ENCODE measurements around the gene TUT1. TPM values are rescaled to one million over a fixed set of nuclear protein-coding genes. Genes with fewer than 3 reads are reported as not detected.
A peak's percentile ranks its signal among the peaks of the same experiment; 100 is the strongest.

The TUT1 gene
- total RNA-seq, 4 donors from 2014 or later = 3.8 to 9.6 (median 7.6) TPM

DNA sequence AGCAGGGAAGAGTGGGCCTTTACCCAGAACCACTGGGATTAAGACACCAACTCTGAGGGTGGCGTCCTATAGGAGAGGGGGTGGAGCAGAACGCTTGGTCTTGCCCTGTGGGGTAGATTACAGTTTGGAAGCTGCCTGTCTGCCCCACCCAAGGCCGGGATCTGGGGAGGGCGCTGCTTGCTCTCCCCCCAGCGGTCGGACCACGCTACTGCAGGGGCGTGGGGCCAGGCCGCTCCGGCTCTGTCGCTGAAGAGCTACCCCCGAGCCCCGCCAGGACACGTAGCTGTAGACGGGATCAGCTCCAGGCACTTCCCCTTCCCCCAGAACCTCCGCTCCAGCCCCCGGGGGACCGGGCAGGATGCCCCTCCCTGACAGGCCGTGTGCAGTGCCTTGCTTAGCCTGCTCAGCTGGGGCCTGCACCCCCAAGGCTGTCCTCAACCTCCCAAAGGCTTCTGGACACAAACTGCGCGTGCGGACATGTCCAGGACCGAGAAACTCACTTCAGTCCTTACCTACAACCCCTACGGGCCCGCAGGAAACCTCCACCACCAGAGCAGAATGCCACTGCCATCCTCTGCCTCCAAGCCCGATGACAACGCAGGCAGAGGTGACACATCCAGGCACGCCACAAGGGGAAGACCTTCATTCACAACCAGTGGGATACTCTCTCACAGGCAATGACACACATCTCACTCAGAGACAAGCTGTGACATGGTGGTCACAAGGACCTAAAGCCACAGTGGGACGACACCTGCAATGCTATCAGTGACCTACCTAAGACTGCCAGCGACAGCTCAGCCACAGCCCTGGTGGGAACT, 48.4 kb downstream of the TUT1 start:
- H3K27ac ChIP-seq = peak overlapping the region; percentile 94 to 100 (median 96)
- no peaks in the 10 kb centered on the region for H3K9me3 ChIP-seq
- WGBS, 2 donors (ENCODE audit: low coverage in 1 of 2) = 2% methylated on average over 8 of the region's 30 CpGs; no CpG with 5 or more reads in 1 of the 2 donors
- peaks cover 0 to 8% of the 10 kb centered on the region in 2 donors for H3K36me3 ChIP-seq
- peak; percentile 51 for ATAC-seq
- no peaks in the 10 kb centered on the region for H3K27me3 ChIP-seq
- peaks cover 0 to 73% (median 49%) of the 10 kb centered on the region in 3 donors for H3K4me1 ChIP-seq
- peak overlapping the region; percentile 81 to 85 for H3K4me3 ChIP-seq
- TF ChIP-seq, protein P1, sequence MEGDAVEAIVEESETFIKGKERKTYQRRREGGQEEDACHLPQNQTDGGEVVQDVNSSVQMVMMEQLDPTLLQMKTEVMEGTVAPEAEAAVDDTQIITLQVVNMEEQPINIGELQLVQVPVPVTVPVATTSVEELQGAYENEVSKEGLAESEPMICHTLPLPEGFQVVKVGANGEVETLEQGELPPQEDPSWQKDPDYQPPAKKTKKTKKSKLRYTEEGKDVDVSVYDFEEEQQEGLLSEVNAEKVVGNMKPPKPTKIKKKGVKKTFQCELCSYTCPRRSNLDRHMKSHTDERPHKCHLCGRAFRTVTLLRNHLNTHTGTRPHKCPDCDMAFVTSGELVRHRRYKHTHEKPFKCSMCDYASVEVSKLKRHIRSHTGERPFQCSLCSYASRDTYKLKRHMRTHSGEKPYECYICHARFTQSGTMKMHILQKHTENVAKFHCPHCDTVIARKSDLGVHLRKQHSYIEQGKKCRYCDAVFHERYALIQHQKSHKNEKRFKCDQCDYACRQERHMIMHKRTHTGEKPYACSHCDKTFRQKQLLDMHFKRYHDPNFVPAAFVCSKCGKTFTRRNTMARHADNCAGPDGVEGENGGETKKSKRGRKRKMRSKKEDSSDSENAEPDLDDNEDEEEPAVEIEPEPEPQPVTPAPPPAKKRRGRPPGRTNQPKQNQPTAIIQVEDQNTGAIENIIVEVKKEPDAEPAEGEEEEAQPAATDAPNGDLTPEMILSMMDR (IDR thresholded peaks at IDR 0.05) = peak in 3 of 4 experiments; percentile 99
- TF ChIP-seq POLR2A (IDR thresholded peaks at IDR 0.05) = peak in 1 of 2 donors; percentile 18
- TF ChIP-seq EP300 (IDR thresholded peaks at IDR 0.05) = no peak
- peak; percentile 56 for TF ChIP-seq POLR2AphosphoS5 (IDR thresholded peaks at IDR 0.05)

DNA sequence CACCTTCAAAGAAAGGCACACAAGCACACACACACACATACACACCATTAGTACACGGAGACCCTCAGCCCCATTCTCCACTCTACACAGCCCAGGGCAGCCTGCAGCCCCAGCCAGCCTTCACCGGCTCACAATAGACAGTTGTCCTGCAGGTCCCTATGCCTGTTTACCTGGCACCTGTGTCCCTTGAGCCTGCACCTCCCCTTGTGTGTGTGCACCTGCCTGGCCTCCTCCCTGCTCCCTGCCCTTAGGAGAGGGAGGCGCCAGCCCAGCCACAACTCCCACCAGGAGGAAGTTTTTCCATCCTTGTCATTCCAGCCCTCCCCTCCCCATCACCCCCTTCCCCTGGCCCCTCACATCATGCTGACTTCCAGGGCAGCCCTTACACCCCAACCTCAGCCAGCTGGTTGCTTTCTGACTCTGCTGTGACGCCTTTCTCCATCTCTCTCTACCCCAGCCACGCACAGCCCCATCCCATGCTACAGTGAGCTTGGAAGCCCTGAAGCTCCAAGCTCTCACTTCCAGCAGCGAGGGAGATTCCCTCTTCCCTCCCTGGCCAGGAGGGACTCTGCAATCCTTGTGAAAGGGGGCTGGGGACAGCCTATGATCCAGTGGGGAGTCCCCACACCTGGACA, 49.1 kb downstream of the TUT1 start:
- Histone ChIP-seq H3K9me3 (no peaks in the 10 kb centered on the region), H3K27me3 (no peaks in the 10 kb centered on the region), H3K4me3 (peak overlapping the region; percentile 81 to 85), H3K27ac (peak overlapping the region; percentile 94 to 100 (median 96)), H3K36me3 (peaks cover 0 to 8% of the 10 kb centered on the region in 2 donors), H3K4me1 (peaks cover 0 to 74% (median 51%) of the 10 kb centered on the region in 3 donors)
- ATAC-seq = no peak
- TF ChIP-seq POLR2AphosphoS5 (IDR thresholded peaks at IDR 0.05) (no peak), EP300 (IDR thresholded peaks at IDR 0.05) (no peak), POLR2A (IDR thresholded peaks at IDR 0.05) (no peak)
- TF ChIP-seq, protein P1 (IDR thresholded peaks at IDR 0.05) = no peak
- 0 to 31% methylated on average over 2 of the region's 6 CpGs for WGBS, 2 donors (ENCODE audit: low coverage in 1 of 2)

DNA sequence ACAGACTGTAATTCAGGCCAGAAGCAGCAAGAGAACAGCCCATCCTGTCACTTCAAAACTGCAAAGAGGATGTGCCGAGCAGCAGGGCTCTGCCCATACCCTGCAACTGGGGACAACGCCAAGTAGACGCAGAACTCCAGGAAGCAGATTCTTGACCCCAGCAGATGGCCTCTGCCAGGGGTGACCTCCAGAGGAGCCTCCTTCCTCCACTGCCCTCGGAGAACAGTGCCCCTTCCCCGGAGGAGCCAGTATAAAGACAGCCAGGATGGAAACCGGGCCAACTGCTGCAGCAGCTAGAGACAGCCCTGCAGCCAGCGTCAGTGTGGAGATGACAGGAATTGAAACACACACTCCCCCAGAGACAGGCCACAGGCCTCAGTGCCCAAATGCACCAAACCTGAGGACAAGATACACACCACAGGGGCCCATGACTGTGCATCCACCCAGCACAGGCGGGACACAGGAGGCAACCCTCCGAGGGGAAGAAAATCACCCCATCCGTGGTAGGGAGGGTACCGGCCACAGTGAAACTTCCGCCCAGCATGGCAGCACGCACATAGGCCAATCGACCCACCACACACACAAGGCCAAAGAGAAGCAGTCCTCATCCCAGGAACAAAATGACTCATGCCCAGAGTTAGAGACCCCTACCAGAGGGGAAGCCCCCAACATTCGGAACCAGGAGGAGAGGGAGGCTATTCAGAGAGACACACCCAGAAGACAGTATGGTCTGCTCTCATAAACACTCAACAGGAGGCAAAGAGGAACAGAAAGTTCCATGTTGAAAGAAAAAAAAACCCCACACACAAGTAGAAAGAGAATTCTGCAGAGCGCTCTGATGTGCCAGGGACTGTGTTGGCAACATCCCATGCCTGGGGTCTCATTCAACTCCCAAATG, 50.3 kb downstream of the TUT1 start:
- no peaks in the 10 kb centered on the region for H3K27me3 ChIP-seq
- peaks cover 0 to 14% of the 10 kb centered on the region in 2 donors for H3K36me3 ChIP-seq
- H3K4me3 ChIP-seq = peak overlapping the region; percentile 5 to 85
- H3K4me1 ChIP-seq = peaks cover 0 to 85% (median 62%) of the 10 kb centered on the region in 3 donors
- TF ChIP-seq, protein P1 (IDR thresholded peaks at IDR 0.05) = no peak
- TF ChIP-seq EP300 (IDR thresholded peaks at IDR 0.05) = no peak
- peak; percentile 37 for TF ChIP-seq POLR2AphosphoS5 (IDR thresholded peaks at IDR 0.05)
- no peak for TF ChIP-seq POLR2A (IDR thresholded peaks at IDR 0.05)
- no peak for ATAC-seq
- WGBS, 2 donors (ENCODE audit: low coverage in 1 of 2) = 0 to 5% methylated on average over 1 to 2 of the region's 16 CpGs
- H3K9me3 ChIP-seq = no peaks in the 10 kb centered on the region
- H3K27ac ChIP-seq = peak overlapping the region; percentile 94 to 100 (median 96)

DNA sequence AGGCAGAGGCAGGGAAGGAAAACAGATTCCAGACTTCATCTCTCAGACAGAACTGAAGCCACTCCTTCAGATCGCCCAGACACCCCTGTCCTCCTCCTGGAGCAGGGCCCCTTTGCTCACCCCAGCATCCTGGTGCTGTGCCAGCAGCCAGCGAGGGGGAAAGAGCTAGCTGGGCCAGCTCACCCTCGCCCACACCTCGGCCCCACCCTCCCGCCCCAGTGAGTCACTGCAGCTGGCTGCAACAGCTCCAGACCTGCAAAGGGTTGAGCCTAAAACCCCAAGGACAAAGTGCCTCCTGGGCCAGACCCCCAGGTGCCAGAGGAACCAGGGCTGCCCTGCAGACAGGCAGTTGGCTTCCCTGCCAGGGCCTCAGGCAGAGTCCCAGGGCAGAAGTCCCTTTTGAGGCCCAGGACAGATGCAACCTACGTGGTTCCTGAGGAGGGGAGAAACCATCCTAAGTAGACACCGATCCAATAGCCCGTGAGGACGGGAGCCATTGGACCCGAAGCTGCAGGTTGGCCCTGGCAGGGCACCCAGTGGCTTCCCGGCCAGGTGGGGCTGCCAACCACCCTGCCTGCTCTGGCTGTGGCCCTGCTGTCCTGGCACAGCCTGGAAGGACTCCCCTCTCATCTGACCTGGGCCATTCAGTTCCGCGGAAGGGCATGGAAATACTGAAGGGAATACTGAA, 51.9 kb downstream of the TUT1 start:
- H3K4me3 ChIP-seq = peak overlapping the region; percentile 1 to 85
- peak; percentile 41 for ATAC-seq
- peaks cover 0 to 99% (median 66%) of the 10 kb centered on the region in 3 donors for H3K4me1 ChIP-seq
- H3K27me3 ChIP-seq = no peaks in the 10 kb centered on the region
- WGBS, 2 donors (ENCODE audit: low coverage in 1 of 2) = 0% methylated on average over 1 to 5 of the region's 13 CpGs
- H3K9me3 ChIP-seq = no peaks in the 10 kb centered on the region
- peak; percentile 60 for TF ChIP-seq POLR2AphosphoS5 (IDR thresholded peaks at IDR 0.05)
- TF ChIP-seq, protein P1 (IDR thresholded peaks at IDR 0.05) = no peak
- peaks cover 0 to 31% of the 10 kb centered on the region in 2 donors for H3K36me3 ChIP-seq
- H3K27ac ChIP-seq = peak overlapping the region in 3 of 4 donors; percentile 94 to 100 (median 99)
